ENCODE data around the gene CD4.
A peak's percentile ranks its signal among the peaks of the same experiment; 100 is the strongest.
"Not testable (repeated sequence)": the region's sequence is repeated elsewhere in the genome, so short reads cannot be mapped to it uniquely, and the experiment has no call there.

The CD4 gene

DNA sequence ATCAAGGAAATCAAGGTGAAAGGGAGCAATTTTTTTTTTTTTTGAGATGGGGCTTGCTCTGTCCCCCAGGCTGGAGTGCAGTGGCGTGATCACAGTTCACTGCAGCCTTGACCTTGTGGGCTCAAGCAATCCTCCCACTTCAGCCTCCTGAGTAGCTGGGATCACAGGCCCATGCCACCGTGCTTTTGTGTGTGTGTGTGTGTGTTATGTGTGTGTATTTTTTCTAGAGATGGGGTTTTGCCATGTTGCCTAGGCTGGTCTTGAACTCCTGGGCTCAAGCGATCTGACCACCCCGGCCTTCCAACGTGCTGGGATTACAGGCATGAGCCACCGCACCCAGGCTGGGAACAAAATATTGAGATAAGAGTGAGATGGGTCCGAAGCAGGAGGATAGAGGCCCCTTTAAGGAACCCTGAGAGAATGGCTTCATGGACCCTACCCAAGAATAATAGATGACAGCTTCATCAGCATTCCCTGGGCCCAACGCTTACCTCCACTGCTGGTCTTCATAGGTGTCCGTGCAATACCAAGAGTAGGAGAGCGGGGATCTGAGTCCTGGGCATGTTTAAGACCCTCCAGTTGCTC, 60.7 kb downstream of the CD4 start:
- no peak for DNase-seq

DNA sequence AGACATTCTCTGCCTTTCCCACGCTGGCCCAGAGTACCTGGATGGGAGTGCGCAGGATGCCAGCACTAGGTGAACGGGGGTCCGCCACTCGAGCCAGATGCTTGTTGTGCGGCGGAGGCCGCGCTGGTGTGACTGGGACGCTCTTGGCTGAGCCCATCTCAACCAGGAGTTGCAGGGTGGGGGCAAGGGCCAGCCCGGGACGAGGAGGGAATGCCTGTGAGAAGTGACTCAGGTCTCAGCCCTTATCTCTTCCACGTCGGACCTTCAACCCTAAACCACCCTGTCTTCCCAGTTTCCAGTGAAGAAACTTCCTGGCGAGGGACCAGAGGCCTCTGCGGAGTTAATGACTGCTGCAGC, 61.4 kb downstream of the CD4 start:
- no peak for DNase-seq

DNA sequence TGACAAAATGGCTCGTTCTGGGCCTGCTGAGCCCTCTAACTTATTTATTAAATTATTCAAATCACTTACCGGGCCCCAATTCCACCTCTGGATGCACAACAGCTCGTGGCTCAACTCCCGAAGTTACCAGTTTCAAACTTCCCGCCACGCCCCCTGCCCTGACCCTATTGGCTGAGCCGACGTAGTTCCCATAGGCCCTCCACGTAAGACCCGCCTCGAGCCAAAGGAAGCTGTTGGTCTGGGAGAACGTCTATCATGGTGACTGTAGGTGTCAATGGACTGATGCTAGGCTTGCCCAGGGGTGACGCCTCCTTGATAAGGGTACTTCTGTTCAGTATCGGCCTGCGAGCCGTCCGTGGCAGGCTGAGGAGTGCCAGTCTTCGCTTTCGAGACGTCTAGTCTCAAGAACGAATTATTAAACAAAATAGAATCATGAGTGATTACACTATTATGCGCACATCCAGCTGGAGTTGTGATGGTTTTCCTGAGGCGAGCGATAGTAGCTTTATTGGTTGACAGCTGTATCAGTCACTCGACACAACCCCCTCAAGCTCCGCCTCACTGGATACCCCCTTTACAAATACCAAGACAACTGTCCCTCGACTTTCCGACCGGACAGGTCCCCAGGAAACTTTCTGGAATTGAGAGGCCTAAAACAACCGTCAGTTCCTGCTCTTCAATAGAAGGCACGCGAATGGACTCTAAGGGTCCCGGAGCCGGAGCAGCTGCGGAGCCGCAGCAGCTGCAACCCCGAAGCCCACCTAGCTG, 62.0 kb downstream of the CD4 start, which contains the start of gene CDCA3:
Gene CDCA3 (minus strand): TSS at position 134 of the 768 bp plus-strand sequence. CDS start 334 bp downstream, outside the sequence.
- peak; percentile 96 for DNase-seq

DNA sequence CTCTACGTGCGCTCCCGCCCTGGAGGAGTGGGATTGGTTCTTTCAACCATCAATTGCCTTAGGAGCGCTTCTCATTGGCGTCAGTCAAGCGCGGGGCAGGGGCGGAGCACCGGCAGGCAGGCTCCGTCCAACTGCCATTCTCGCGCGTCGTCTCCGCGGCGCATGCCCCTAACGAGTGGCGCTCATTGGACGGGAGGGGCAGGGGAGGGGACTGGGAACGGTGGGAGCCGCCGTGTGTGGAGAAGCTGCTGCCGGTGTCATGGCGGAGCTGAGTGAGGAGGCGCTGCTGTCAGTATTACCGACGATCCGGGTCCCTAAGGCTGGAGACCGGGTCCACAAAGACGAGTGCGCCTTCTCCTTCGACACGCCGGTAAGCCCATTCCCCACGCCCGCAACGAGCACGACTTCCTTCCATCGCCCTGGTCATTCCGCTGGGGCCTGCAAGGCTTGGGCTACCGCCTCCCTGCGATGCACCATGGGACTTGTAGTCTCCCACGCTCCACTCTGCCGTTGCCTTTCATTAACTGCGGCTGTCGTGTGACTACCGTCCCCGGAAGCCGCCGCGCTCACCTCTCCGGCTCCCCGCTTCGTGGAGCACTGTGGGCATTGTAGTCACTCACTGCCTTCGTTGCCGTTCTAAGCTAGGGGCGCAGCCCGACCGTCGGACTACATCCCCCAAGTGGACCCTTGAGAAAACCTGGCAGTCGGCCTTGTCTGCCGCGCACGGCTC, 62.8 kb downstream of the CD4 start, which contains the start of gene USP5:
Gene USP5 (plus strand): TSS at position 230 of the 730 bp plus-strand sequence. CDS start 30 bp downstream, at position 260.
- peak; percentile 99 for DNase-seq

DNA sequence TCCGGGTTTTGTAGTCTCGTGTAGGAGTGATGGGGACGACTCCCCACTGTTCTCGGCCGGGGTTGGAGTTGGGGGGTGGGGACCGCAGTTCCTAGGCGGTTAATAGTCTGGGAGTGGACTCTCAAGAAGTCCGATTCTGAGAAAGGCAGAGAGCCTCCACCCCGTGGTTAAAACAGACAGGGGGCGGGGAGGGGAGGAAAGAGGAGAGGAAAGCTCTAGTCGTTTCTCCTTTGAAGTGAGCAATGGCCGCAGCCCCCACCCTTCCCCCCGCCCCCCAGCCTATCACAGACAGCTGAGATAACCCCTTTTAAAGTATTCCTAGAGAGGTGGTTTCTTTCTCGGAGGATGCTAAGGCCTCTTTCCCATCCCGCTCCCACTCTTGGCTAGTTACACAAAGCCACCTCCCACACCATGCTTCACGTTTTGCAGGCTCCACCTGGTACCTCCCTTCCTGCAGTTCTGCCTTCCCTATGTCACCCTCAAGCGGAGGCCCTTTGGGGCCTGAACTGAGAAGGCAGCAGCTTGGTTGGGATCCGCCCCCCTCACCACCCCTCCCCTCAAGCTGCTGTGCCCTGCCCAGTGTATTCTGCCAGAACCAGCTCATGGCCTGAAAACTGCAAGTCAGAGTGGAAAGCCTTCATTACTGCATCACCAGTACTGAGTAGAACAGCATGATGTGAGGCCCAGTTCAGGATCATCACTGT, 63.5 kb downstream of the CD4 start:
- peak; percentile 89 for DNase-seq

DNA sequence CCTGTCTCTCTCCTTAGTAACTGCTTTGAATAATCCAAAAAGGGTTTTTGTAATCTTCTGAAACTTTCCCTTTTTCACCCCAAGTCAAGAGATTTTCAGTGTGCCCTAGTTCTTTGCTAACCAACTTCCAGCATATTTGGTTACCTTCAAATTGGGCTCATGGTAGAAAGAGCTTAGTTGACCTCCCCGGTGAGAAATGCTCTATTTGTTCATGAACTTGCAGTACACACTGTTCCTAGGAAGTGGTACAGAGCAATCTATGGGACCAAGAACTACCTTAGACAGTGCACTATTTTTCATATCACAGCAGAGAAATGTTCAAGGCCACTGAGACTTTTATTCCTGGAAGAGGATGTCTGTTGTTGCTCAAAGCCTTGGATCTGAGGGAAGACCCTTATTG, 64.3 kb downstream of the CD4 start:
- DNase-seq = no peak

DNA sequence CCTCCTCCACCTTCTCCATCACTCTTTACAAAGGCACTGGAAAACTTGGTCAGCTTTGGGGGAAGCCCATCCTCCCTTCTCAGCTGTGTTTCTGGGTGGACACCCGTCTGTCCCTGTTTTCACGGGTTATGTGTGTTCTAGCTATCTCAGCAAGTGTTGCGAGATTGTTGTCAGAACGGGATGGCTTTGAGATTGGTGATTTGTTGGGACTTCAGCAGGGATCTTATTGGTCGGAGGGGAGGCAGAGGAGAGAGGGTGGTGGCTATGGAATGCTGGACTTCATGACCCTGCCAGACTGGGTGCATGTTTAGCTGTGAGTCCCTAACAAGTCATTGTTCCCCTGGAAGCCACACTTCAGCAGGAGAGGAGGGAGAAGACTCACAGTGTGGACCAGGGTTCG, 64.7 kb downstream of the CD4 start:
- no peak for DNase-seq

DNA sequence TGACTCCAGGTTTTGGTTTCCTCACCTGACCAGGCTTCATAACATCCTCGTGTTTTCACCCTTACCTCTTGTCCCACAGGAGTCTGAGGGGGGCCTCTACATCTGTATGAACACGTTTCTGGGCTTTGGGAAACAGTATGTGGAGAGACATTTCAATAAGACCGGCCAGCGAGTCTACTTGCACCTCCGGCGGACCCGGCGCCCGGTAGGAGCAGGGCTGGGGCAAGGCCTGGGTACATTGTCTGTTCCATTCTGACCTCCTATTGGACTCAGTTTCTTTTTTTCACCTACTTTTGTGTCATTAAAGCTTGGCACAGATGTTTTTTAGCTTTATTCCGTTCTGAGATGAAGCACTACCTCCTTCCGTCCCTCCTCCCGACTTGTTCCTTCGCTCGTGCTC, 66.0 kb downstream of the CD4 start:
- no peak for DNase-seq

DNA sequence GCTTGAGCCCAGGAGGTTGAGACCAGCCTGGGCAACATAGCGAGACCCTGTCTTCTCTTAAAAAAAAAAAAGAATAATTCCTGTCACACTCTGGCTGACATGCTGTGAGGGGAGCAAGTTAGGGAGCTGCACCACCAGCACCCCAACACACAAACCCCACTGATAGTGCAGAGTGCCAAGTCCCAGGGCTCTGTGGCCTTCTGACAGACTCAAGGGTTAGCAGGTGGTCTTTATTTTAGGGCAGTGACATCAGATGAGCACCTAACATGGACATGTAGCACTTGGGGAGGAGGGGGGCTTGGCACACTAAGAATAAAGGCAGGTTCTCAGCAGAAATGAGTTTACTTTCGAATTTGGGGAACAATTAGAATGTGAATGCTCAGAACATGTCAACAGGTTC, 69.5 kb downstream of the CD4 start:
- DNase-seq = no peak

DNA sequence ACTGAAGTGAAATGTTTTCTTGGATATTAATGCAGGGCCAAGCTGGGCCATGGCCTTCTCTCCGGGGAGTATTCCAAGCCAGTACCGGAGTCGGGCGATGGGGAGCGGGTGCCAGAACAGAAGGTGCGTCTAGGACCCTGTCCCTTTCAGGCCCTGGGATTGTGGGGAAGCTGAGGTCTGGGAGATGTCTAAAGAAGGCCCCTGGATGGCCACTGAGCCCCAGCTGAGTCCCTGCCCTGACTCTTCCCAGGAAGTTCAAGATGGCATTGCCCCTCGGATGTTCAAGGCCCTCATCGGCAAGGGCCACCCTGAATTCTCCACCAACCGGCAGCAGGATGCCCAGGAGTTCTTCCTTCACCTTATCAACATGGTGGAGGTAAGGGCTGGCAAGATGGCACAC, 70.8 kb downstream of the CD4 start:
- no peak for DNase-seq

DNA sequence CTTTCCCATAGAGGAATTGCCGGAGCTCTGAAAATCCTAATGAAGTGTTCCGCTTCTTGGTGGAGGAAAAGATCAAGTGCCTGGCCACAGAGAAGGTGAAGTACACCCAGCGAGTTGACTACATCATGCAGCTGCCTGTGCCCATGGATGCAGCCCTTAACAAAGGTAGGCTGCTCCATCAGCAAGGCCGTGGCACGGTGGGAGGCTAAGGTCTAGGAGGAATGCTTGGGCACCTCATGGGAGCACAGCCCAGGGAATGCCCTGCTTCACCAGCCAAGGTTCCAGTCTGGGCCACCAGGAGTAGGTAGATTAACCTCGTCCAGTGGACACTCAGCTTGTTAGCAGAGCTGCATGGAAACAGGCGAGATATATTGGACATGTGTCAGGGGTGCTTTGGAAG, 71.6 kb downstream of the CD4 start:
- no peak for DNase-seq

DNA sequence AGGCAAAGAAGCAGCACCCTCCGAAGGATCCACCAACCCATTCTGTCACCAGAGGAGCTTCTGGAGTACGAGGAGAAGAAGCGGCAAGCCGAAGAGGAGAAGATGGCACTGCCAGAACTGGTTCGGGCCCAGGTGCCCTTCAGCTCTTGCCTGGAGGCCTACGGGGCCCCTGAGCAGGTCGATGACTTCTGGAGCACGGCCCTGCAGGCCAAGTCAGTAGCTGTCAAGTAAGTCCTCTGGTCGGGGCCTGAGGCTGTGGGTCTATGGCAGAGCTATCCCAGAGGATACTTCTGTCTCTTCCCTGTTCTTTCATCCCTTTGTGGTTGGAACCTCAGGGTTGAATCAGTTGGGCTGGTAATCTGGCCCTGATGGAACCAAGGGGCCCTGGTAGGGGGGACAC, 72.1 kb downstream of the CD4 start:
- no peak for DNase-seq

DNA sequence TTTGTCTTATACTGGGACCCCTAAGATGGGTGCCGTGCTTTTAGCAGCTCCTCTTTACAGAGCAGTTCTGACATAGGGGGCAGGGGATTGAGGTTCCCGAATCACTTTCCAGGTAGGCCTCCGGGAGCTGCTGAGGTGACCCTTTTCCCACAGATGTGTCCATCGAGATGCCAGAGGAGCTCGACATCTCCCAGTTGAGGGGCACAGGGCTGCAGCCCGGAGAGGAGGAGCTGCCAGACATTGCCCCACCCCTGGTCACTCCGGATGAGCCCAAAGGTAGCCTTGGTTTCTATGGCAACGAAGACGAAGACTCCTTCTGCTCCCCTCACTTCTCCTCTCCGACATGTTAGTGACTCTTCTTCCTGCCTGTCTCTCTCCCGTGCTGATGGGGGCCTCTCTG, 73.7 kb downstream of the CD4 start:
- DNase-seq = no peak

DNA sequence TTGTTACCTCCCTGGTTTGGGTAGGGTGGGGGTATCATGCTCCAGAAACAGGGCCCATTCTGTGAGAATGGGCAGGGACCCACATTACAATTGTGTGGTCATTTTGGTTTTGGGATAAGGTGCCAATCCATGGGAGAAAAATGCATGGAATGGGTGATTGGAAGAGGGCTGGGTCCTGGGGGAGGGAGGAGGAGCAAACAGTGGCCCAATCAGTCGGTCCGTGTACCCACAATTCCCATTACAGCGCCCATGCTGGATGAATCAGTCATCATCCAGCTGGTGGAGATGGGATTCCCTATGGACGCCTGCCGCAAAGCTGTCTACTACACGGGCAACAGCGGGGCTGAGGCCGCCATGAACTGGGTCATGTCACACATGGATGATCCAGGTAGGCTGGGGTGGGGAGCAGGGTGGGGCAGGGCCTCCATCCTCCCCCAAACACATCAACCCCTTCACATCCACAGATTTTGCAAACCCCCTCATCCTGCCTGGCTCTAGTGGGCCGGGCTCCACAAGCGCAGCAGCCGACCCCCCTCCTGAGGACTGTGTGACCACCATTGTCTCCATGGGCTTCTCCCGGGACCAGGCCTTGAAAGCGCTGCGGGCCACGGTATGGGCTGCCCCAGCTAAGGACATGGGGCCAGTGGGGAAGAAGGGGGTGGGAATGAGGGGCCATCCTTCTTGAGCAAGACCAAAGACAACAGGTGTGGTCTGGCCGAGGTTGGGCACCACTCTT, 74.4 kb downstream of the CD4 start:
- no peak for DNase-seq

DNA sequence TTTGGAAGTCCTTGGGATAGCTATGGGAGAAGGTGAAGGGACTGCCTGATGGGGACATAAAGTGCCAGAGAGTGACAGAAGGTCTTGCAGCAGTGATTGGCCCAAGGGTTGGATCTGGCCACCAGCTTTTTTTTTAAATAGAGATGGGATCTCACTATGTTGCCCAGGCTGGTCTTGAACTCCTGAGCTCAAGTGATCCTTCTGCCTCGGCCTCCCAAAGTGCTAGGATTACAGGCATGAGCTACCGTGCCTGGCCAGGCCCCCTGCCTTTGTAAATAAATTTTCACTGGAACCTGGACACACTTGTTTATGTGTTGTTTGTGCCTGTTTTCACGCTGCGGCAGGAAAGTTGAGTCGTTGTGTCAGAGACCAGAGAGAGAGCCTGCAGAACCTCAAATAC, 76.0 kb downstream of the CD4 start:
- DNase-seq = not testable (repeated sequence)

DNA sequence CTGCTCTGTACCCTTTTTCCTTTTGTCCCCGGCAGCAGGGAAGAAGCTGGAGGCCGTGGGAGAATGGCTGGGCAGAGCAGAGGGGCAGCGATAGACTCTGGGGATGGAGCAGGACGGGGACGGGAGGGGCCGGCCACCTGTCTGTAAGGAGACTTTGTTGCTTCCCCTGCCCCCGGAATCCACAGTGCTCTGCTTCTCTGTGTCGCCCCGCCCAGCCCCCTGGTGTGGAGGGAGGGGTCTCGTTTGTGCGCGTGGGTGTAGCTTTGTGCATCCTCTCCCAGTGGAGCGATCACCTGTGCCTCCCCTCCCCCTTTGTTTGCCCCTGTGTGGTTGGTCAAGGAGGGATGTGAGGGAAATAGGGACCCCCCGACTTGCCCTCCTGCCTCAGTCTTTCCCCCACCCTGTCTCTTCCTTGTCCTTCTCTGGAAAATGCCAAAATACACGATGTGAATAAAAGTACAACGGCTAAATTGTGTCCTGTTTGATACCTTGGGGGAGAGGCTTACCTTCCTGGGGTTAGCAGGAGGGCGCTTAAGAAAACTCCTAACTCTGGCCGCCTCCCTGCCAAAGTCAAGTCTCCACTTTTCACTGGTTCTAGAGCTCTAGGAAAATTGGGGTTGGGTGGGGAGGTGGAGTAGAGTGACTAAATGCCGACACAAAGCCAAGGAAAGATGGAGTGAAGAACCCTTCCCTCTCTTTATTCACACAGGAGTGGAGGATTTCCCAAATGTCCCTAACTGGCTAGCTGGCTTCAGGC, 77.0 kb downstream of the CD4 start:
- DNase-seq = no peak

DNA sequence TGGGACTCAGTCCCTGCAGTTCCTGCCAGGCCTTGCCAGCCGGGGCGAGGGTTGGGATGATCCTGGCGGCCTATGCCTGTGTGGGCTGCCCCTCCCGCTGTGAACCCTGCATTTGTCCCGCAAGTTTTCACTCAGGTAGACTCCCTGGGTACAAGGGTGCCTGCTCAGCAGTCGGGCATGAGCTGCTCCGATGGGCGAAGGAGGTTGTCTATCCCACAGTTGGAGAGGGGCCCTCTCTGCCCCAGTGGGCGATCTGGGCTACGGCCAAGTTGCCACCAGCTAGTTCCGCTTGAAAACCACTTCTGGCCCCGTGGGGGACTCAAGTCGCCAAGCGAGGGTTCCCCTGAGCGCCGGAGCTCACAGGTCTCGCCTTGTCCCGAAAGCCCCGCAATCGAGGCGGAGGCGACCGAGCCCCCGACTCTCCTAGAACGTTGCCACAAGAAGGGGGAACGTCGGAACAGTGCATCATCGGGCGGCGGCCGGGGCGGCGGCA, 77.6 kb downstream of the CD4 start:
- DNase-seq = peak; percentile 13

DNA sequence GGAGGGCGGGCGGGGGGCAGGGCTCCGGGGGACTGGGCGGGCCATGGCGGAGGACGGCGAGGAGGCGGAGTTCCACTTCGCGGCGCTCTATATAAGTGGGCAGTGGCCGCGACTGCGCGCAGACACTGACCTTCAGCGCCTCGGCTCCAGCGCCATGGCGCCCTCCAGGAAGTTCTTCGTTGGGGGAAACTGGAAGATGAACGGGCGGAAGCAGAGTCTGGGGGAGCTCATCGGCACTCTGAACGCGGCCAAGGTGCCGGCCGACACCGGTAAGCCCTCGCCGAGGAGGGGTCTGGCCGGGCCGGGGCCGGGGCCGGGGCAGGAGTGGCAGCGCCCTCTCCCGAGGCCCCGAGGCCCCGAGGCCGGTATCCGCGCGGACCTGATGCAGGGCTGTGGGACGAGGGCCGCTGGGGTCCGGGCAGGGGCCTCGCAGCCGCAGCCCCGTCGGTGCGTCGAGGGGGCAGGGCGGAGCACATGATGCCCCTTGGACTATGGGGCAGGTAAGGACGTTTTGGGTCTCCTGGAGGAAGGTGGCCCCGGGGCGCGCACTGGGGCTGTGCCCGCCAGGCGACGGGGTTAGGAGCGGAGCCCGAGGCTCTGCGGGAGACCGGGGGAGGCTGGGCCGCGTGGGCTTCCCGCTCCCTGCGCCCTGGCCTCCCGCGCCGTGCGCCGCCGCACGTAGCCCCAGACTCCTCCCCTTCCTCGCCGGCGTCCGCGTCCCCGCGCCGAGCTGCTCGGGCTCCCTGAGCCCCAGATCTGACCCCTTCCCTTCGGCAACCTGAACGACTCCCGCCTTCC, 78.3 kb downstream of the CD4 start, which contains the start of gene TPI1:
Gene TPI1 (plus strand): TSS at position 119 of the 798 bp plus-strand sequence. CDS start 36 bp downstream, at position 155.
- DNase-seq = peak; percentile 81

DNA sequence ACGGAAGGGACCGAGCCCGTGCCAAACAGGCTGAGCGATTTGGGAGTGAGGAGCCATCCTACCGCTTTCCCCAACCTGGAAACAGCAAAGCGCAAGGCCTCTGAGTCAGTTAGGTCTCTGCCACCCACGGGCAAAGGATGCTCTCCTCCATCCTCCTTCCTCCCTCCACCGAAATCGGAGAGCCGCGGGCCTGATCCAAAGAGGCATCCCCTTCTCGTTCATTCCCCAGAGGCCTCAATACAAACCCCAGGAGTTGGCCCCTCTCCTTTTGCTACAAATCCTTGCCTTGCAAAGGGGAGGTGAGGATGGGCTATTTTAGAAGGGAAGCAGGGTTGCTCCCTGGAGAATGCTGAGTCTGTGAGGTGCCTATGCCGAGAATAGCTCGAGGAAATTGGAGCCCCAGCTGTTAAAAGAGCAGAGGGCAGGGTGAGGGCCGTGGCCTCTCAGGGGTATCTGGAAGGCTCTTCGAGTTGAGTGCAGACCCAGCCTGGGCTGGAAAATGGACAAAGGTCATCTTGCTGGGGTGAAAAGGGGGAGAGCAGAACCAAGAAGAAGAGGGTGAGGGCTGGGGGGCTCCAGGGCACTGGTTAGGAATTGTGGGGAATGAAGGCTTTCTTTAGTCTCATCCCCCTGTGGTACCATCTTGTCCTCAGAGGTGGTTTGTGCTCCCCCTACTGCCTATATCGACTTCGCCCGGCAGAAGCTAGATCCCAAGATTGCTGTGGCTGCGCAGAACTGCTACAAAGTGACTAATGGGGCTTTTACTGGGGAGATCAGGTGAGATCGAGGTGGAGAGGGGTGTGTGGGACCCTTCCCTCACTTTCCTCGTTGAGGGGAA, 79.1 kb downstream of the CD4 start:
- DNase-seq = peak; percentile 19

Measured in stimulated activated CD4-positive, alpha-beta T cell treated with anti-CD3 and anti-CD28 coated beads, Interleukin-1b, Interleukin-23, amount 100 ng/mL, for 48 hours (primary cell).